M059J (cell line): ENCODE results near the gene NELL2. TPM values are rescaled to one million over a fixed set of nuclear protein-coding genes. Genes with fewer than 3 reads are reported as not detected.
"Not testable (repeated sequence)": the region's sequence is repeated elsewhere in the genome, so short reads cannot be mapped to it uniquely, and the experiment has no call there.

Experiments
- DNase-seq: peaks from one replicate; pipeline ENCODE4 v3.0.0-alpha.2; 2012; ENCODE audit warnings: low read depth
- total RNA-seq: library from RNA; depleted of rRNA; stranded (reverse); fragments of >200 nt; shearing (Covaris generic); gene quantifications from 2 replicates; pipeline ENCODE4 v1.2.3, GENCODE V29; 2014; rRNA removed

Gene NELL2
- total RNA-seq = 0.25 TPM in 1 of 2 replicates, not detected in the other

DNA sequence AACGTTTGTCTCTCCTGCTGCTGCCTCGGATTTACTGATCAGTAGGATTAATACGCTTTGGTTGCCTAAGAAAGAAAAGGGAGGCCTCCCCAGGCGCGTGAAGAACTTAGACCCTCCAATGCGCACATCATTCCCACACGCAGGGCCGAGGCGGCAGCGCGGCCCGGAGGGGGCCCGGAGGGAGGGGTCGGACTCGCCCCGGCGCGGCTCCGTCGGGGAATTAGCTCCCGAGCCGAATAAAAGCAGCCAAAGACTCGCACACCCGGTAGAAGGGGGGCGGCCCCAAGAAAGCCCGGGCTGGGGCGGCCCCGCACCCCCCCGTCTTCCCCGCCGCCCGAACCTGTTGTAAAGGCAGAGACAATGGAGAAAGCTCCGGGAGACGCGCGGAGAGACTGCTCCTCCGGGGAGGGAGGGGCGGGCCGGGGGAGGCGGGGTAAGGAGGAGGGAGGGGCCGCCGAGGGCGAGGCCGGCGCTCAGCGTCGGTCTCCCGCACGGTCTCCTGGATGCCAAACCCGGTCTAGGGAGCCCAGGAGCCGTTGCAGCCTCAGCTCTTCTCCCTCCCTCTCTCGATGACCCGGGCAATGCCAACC, at the start of gene NELL2:
NELL2 (minus strand) TSS at position 362 of the 590 bp plus-strand sequence. CDS start 446 bp downstream, outside the sequence.
- peak; percentile 22 for DNase-seq

DNA sequence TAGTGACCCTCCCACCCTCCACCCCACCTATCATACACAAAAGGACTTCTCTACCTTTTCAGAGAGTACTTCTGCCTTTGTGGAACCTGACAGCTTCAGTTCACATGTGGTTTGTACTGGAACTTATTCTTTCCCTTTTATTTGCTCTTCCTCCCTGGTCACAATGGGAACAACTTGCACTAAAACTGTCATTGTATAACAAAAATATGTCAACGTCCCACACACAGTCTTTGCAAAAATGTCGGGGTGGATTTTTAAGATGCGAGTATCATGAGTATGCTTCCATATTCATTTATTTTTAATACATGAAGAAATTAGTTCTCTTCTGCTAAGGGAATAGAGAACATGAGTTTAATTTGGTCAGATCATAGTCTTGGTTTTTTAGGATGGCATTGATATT, 45.6 kb upstream of the NELL2 start:
- DNase-seq = no peak

DNA sequence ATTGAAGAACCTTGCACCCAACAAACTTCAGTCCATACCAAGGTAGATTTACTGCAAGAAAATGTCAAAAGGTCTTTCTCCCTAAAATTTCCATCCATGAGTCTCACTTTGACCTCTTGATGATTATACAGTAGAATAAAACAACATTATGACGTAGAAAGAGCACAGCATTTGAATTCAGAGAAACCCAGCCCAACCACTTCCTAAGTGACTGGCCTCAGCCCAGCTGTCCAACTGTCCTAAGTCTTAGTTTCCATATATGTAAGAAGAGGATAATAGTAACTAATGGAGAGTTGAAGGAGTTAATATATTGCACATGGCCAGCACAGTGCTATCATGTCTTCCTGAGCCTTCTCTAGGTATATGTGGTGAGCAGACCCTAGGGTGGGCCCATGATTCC, 41.0 kb upstream of the NELL2 start:
- DNase-seq = no peak

DNA sequence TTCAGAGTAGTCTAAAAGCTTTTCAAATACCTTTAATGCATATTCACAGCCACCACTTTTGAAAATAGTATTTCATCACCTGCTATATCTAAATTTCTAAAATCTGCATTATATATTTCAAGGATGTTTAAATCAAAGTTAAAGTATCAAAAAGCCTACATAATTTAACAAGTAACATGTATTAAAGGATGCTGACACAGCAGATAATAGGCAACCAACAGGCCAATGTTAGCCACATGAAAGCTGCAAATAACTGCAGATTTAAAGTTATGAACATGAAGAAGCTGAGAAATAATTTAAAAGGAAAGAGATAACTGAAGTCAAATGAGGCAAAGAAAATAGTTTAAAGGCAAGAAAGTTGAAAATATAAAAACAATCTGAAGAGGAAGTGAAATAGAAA, 39.8 kb upstream of the NELL2 start:
- DNase-seq = no peak

DNA sequence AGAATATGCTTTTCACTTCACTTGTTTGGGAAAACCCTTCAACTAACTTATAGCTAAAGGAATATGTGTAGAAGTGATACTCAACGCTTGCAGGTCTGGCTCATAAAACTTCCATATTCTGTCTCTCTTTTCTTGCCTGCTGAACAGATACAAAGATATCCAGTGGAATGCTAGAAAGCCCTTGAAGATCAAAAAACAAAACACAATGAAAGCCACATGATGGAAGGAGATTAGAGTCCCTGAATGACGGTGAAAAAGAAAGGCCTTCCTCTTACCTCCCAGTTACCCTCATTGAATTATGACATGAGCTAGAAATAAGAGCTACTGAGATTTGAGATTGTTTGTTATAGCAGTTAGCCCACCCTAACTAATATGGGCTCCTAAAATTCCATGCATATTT, 28.2 kb upstream of the NELL2 start:
- no peak for DNase-seq

DNA sequence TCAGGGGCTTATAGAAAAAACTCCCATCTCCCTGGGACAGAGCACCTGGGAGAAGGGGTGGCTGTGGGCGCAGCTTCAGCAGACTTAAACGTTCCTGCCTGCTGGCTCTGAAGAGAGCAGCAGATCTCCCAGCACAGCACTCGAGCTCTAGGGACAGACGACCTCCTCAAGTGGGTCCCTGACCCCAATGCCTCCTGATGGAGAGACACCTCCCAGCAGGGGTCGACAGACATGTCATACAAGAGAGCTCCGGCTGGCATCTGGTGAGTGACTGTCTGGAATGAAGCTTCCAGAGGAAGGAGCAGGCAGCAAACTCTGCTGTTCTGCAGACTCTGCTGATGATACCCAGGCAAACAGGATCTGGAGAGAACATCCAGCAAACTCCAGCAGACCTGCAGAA, 22.0 kb upstream of the NELL2 start:
- not testable (repeated sequence) for DNase-seq

DNA sequence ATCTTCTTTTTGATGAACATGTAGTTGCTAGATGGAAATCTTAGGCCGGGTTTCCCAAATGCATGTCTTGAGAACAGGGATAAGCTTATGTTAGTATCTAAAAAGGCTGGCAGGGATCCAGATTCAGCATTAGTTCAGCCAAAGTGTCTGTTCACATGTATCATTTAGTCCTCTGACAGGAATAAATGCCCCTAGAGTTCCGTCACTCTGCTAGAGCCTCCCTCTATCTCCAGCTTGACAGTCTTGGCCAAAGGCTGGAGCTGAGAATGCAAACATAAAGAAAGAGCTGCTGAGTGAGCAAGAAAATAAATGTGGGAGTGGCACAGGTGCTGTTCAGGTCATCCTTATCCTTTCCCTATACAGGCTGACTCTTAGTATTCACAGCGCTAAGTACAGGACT, 13.8 kb upstream of the NELL2 start:
- DNase-seq = no peak

DNA sequence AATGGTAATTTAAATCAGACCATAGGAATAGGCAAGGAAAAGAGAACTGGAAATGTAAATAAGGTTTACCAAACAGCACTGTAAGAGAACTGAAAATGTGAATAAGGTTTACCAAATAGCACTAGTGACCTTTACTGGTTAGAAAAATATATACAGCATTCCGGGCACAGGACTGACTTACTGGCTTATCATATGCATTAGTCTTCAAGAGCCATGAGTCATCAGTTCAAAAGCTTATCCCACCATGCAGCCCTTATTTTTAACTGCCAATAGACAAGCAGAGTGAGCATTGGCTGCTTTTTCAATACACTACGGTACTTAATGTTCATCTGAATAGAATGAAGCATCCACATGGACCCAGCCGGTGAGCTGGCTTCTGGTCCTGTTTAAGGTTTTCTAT, 13.0 kb upstream of the NELL2 start:
- DNase-seq = no peak

DNA sequence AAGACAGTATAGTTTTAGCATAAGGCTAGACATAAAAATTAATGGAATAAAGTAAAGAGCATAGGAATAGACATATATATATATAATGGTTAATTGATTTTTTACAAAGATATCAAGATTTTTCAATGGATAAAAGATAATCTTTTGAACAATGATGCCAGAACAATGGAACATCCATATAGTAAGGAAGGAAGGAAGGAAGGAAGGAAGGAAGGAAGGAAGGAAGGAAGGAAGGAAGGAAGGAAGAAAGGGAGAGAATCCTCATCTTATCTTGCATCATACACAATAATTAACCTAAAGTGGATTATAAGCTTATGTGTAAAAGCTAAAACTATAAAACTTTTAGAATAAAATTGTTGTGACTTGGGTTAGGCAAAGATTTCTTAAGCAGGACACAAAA, 9.8 kb upstream of the NELL2 start:
- DNase-seq = no peak

DNA sequence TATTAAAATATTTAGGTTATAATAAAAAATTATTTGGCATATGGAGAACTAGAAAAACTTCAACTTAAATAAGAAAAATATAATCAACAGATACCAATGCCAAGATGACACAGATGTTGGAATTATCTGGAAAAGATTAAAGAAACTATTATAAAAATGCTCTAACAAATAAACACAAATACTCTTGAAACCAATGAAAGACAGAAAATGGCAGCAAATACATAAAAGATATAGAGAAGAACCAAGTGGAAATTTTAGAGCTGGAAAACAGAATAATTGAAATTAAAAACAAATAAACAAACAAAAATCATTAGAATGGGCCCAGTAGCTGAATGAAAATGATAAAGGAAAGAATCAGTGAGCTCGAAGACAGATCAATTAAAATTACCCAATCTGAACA, 5.1 kb upstream of the NELL2 start:
- no peak for DNase-seq

DNA sequence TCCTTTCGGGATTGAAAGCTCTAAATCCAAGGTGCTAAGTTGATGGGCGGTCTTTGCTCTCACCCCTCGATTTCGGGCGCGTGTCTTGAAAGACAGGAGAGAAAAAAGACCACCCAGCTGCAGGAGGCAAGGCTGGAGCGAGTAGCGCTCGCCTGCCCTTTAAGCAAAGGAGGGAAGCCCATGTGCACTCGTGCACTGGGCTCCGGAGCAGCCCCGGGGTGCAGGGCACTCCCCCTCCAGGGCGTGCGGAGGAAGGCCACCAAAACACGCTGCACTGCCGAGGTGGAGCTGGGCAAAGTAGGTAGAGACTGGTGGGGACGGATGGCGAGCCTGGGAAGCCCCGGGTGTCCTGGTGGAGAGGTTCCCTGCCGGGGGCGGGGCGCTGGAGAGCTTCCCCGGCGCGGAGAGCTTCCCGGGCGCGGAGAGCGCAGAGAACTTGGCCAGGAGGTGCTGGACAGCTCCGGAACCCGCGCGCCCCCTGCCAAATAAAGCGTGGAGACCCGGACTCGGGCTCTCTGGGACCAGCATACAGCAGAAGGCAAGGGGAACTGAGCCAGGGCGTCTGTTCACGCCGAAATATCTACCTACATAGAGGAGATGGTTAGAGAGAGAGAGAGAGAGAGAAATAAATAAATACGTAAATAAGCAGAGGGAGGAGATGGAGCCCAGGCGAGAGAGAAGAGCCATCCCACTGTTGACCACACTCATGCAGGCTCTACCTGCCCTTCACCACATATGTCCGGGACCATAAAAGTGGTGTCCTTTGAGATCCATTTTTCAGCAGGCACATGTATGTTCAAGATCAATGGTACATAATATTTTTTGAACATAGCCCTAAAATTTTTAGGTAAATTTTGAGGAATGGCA, 662 bp upstream of the NELL2 start:
- DNase-seq = peak; percentile 4

DNA sequence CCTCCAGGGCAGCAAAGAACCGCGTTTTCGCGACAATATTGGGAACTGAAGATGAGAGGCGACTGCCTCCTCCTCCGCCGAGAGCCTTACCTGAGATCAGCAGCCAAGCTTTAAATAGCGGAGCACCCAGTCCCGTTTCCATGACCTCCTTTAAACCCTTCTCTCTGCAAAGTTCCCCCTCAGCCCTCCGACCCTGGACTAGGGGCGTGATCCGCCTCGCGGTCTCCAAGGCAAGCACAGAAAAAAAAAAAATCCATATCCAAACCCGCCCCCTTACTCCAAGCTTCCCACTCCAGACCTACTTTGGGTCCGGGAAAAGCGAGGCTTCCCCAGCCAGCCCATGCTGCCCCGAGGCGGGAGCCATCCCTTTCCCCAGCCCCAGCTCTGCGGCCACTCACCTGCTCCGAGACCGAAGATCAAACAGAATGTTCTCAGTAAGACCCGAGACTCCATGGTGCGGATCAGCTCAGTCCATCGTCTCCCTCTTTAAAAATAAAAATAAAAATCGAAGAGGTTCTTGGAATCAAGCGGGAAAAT, 630 bp downstream of the NELL2 start:
- DNase-seq = no peak

DNA sequence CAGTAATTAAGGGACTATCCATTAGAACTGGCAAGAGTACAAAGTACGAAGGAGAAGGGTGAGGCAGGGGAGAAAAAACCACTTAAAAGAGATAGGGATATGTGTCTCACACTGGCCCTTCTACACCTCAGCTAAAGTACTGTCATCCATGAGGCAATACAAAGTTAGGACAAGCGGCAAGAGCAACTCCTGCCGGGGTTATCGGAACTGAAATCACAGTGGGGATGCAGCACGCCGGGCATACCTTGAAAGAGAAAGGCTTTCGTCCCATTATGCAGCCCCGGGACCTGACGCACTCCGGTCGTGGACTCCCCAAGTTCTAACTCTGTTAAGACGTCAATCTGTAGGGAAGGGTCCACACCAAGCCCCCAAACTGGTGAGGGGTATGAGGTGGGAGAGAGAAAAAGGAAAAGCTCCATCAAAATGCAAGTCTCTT, 1.1 kb downstream of the NELL2 start:
- DNase-seq = no peak

DNA sequence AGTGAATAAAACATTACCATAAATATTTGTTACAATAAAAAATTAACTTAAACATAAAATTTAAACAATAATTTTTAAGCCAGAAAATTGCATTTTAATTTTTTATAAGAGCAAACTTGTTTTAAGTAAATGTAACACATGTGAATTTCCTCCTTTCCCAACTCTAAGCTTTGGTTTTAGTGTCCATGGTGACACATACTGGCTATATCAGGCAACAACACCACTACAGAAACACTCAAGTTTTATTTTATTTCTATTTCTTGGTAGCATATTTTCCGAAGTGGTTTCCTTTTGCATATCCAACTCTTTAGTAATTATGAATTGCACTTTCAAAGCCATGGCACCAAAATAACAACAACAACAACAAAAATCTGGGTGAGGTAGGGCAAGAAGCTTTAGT, 2.2 kb downstream of the NELL2 start:
- no peak for DNase-seq

DNA sequence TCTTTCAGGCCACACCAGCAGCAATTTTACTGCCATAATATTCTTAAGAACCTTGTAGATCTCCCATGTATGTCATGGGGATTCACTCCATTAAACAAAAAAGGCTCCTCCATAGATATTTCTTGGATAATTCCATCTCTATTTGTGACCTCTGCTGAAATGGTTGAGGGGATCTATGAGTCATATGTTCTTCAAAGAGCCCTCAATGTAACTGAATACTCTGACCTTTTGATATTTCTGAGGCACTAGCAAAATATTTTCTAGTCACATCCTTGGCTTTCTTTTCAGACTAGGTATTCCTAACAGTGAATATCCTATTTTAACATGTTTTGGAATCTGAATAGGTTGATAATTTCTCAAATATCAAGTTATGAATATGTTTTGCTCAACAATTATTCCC, 6.6 kb downstream of the NELL2 start:
- DNase-seq = no peak

DNA sequence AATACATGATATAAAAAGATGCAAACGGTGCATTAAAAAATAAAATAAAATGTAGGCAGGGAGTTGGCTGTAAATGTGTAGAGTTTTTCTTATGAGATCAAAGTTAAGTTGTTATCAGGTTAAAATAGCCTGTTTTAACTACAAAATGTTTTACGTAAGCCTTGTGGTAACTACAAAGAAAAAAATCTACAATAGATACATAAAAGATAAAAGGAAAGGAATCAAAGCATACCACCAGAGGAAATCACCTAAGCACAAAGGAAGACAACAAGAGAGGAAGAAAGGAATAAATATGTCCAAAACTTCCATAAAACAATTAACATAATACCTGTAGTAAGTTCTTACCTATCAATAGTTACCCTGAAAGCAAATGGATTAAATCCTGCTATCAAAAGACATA, 12.2 kb downstream of the NELL2 start:
- no peak for DNase-seq

DNA sequence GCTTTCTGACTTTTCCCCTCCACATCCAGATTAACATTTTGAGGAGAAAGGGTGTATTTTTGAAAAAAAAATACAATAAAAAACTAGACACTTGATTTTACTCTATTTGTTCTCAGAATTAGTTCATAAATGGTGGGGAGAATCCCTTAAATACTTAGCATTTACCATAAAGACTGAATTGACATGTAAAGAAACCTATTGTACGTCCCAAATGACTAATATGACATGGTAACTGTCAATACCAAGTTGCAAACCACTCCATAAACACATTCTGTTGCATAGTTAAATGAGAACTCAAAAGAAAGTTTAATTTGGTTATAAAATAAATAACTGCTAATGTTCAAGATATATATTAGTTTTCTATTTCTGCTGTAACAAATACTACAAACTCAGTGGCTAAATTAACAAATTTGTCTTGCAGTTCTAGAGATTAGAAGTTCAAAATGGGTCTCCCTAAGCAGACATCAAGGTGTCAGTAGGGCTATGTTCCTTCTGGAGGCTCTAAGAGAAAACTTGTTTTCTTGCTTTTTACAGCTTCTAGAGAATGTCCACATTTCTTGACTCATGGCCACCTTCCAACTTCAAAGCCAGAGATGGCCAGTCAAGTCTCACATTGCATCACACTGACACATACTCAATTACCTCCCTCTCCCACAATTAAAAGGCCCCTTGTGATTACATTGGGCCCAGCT, 16.0 kb downstream of the NELL2 start:
- DNase-seq = no peak

DNA sequence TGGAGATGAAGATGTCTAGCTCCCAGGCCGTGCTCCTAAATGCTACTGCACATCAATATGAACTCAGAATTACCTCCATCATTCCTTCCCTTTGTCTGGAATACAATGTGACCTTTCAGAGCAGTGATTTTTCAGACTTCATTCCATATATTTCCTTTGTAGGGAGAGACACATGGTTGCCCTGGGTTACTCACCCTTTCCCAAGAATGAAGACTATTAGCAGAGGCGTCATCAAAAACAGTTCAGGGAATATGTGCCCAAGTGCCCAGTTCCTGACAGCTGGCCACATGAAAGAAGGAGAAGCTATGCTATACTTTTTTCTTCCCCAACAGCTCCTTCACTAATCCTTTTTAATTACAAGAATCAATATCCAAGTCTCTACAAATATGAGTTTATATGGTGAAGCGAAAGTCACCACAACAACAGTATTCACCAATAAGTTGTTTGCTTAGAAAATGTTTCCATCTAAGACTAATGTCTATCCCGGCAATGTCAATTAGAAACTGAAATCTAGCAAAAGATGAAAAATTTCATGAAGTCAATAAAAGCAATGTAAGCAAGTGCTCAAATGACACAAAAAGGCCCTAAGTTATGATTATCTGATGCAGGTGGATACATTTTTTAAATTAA, 17.8 kb downstream of the NELL2 start:
- no peak for DNase-seq

DNA sequence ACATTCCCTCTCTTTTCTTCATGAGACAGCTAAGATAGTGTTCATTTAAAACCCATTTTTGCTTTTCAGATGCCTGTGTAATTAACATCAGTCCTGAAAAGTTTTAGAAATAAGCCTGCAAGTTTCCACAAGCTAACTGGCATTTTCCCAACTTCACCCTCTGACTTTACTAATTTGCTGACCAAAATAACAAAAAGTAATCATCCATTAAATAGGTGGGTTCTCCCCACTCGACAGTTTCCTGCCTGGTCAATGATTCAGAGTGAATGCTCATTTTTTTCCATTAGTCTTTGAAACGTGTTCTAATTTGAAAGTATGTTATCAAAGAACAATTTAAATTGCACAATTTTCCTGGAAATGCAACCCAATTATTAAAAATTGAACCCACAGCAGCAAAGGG, 23.6 kb downstream of the NELL2 start:
- no peak for DNase-seq

DNA sequence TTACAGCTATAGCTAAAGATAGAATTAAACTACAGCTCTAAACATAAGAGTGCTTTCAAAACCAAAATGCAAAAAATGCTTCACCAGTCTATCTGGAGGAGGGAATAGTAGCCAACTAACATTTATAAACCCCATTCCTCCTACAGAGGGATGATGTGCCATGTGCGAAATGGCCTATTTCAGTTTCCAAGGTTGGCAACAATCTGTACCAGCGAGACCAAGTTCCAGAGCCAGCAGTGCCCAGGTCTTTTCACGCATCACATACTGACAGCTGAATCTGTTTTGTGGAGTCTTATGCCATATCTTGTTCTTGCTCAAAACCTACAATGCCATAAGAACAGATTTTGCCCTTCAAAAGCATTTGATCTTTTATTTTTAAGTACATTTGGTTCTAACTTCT, 24.5 kb downstream of the NELL2 start:
- DNase-seq = no peak

DNA sequence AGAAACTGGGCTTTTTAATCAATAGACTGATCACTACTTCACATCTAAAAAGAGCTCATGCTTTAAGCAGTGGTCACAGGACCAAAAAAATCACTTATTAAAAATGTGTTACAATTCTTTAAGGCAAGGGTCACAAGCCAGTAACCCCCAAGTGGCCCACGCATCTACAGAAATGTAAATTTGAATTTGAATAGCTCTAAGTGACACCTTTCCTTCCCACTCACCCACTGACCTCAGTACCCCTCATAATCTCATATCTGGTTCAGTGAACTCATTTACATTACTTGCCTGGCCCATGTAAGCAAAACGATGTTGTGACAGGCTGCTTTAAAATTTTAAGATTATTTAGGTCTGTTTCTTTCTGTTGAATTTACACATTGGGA, 27.4 kb downstream of the NELL2 start:
- no peak for DNase-seq
